H9 (cell line): ENCODE data around the gene AKNA. TPM values are rescaled to one million over a fixed set of nuclear protein-coding genes. Genes with fewer than 3 reads are reported as not detected.

ENCODE experiments used
- DNase-seq: peaks from one replicate; pipeline ENCODE4 v3.0.0-alpha.2; 2017
- H2AFZ ChIP-seq: one replicate; pipeline ENCODE4 v1.6.1; 2013; ENCODE audit warnings: mild to moderate bottlenecking, low read length, control low read depth, moderate library complexity
- H2AK5ac ChIP-seq: 2 replicates; pipeline ENCODE4 v1.6.1; 2013; ENCODE audit warnings: low read length, control low read depth, mixed read lengths; ENCODE audit not compliant: insufficient read length
- H2BK120ac ChIP-seq: one replicate; pipeline ENCODE4 v1.6.1; 2013; ENCODE audit warnings: low read depth, mild to moderate bottlenecking, low read length, control low read depth, inconsistent platforms; ENCODE audit not compliant: poor library complexity, severe bottlenecking
- H2BK12ac ChIP-seq: 2 replicates; pipeline ENCODE4 v1.6.1; 2013; ENCODE audit warnings: low read length, control low read depth, mixed read lengths, low read depth; ENCODE audit not compliant: insufficient read length
- H2BK15ac ChIP-seq: 2 replicates; pipeline ENCODE4 v1.6.1; 2013; ENCODE audit warnings: low read depth, low read length, control low read depth
- H2BK20ac ChIP-seq: one replicate; pipeline ENCODE4 v1.6.1; 2013; ENCODE audit warnings: low read depth, mild to moderate bottlenecking, low read length, control low read depth, inconsistent platforms; ENCODE audit not compliant: poor library complexity, severe bottlenecking
- H2BK5ac ChIP-seq: 2 replicates; pipeline ENCODE4 v1.6.1; 2013; ENCODE audit warnings: low read length, control low read depth, mixed read lengths; ENCODE audit not compliant: insufficient read length
- H3K14ac ChIP-seq: 2 replicates; pipeline ENCODE4 v1.6.1; 2013; ENCODE audit warnings: low read length, control low read depth; ENCODE audit not compliant: insufficient read depth
- H3K18ac ChIP-seq: 2 replicates; pipeline ENCODE4 v1.6.1; 2013; ENCODE audit warnings: low read depth, mild to moderate bottlenecking, mixed read lengths, low read length, control low read depth; ENCODE audit not compliant: insufficient read length
- H3K23ac ChIP-seq: 2 replicates; pipeline ENCODE4 v1.6.1; 2013; ENCODE audit warnings: low read length, control low read depth, mixed read lengths, low read depth; ENCODE audit not compliant: insufficient read length
- H3K23me2 ChIP-seq: 2 replicates; pipeline ENCODE4 v1.6.1; 2013; ENCODE audit warnings: low read depth, mild to moderate bottlenecking, mixed read lengths, low read length, control low read depth; ENCODE audit not compliant: insufficient read length, poor library complexity, severe bottlenecking
- H3K27ac ChIP-seq: 2 replicates; pipeline ENCODE4 v1.5.1; 2013; ENCODE audit warnings: low read length, control low read depth, mixed read lengths, low read depth; ENCODE audit not compliant: insufficient read length
- H3K27me3 ChIP-seq: 2 replicates; pipeline ENCODE4 v1.6.1; 2013; ENCODE audit warnings: low read length, control low read depth, inconsistent platforms; ENCODE audit not compliant: insufficient read depth
- H3K4ac ChIP-seq: 2 replicates; pipeline ENCODE4 v1.6.1; 2013; ENCODE audit warnings: low read depth, mild to moderate bottlenecking, control low read depth, inconsistent platforms, low read length, moderate library complexity
- H3K4me1 ChIP-seq: 2 replicates; pipeline ENCODE4 v1.6.1; 2013; ENCODE audit warnings: low read length, control low read depth, inconsistent platforms; ENCODE audit not compliant: insufficient read depth
- H3K4me2 ChIP-seq: 2 replicates; pipeline ENCODE4 v1.6.1; 2013; ENCODE audit warnings: low read length, control low read depth, mixed read lengths; ENCODE audit not compliant: insufficient read length, insufficient read depth
- H3K56ac ChIP-seq: 2 replicates; pipeline ENCODE4 v1.6.1; 2013; ENCODE audit warnings: low read depth, mild to moderate bottlenecking, mixed read lengths, low read length, control low read depth; ENCODE audit not compliant: insufficient read length
- H3K79me1 ChIP-seq: 2 replicates; pipeline ENCODE4 v1.6.1; 2013; ENCODE audit warnings: low read depth, mild to moderate bottlenecking, moderate library complexity, low read length, control low read depth, inconsistent platforms; ENCODE audit not compliant: insufficient read depth, poor library complexity, severe bottlenecking
- H3K79me2 ChIP-seq: 2 replicates; pipeline ENCODE4 v1.6.1; 2013; ENCODE audit warnings: low read length, control low read depth, inconsistent platforms; ENCODE audit not compliant: insufficient read depth
- H3K9ac ChIP-seq: 2 replicates; pipeline ENCODE4 v1.6.1; 2013; ENCODE audit warnings: low read length, control low read depth, mixed read lengths; ENCODE audit not compliant: insufficient read length; ENCODE audit errors: extremely low read depth
- H3K9me3 ChIP-seq: one replicate; pipeline ENCODE4 v1.6.1; 2013; ENCODE audit warnings: low read depth, low read length, inconsistent platforms; ENCODE audit not compliant: control insufficient read depth
- H3T11ph ChIP-seq: one replicate; pipeline ENCODE4 v1.6.1; 2013; ENCODE audit warnings: mild to moderate bottlenecking, low read length, control low read depth, inconsistent platforms
- H4K20me1 ChIP-seq: one replicate; pipeline ENCODE4 v1.6.1; 2013; ENCODE audit not compliant: control insufficient read depth, insufficient read length, insufficient read depth
- H4K5ac ChIP-seq: 2 replicates; pipeline ENCODE4 v1.6.1; 2013; ENCODE audit warnings: low read depth, mild to moderate bottlenecking, mixed read lengths, low read length, control low read depth; ENCODE audit not compliant: insufficient read length
- H4K8ac ChIP-seq: replicated peaks from 2 replicates; pipeline ENCODE4 v1.6.1; 2013; ENCODE audit warnings: low read length, control low read depth, mixed read lengths, low read depth; ENCODE audit not compliant: insufficient read length
- H4K91ac ChIP-seq: 2 replicates; pipeline ENCODE4 v1.6.1; 2013; ENCODE audit warnings: low read depth, mild to moderate bottlenecking, moderate library complexity, mixed read lengths, low read length, control low read depth; ENCODE audit not compliant: insufficient read length
- H3K27ac Mint-ChIP-seq, 3 experiments: 2 replicates in 2 of 3; 3 replicates in 1 of 3; pipeline ENCODE4 v1.8.0; 2020 to 2021; ENCODE audit warnings: mixed read lengths in 3 of 3, mild to moderate bottlenecking in 1 of 3, moderate library complexity in 1 of 3
- H3K27me3 Mint-ChIP-seq: 2 replicates; pipeline ENCODE4 v1.8.0; 2021; ENCODE audit warnings: low read depth, mild to moderate bottlenecking, moderate library complexity, mixed read lengths
- H3K36me3 Mint-ChIP-seq, 3 experiments: 2 replicates in 2 of 3; 3 replicates in 1 of 3; pipeline ENCODE4 v1.8.0; 2020 to 2021; ENCODE audit warnings: low read depth in 3 of 3, mixed read lengths in 3 of 3; ENCODE audit not compliant: insufficient read depth in 1 of 3
- H3K4me1 Mint-ChIP-seq, 2 experiments: 2 replicates each; pipeline ENCODE4 v1.8.0; 2020; ENCODE audit warnings: mixed read lengths in 2 of 2
- H3K4me3 Mint-ChIP-seq, 2 experiments: 2 replicates in 1 of 2; 3 replicates in 1 of 2; pipeline ENCODE4 v1.8.0; 2020 to 2021; ENCODE audit warnings: mild to moderate bottlenecking in 2 of 2, mixed read lengths in 2 of 2, moderate library complexity in 1 of 2
- H3K9me3 Mint-ChIP-seq, 2 experiments: 2 replicates in 1 of 2; 3 replicates in 1 of 2; pipeline ENCODE4 v1.8.0; 2020; ENCODE audit warnings: mild to moderate bottlenecking in 2 of 2, mixed read lengths in 2 of 2, moderate library complexity in 1 of 2
- CTCF ChIP-seq: fragments of 200-600 bp; sonication (generic); conservative IDR thresholded peaks from 3 replicates; pipeline ENCODE4 v1.8.0; 2021; ENCODE audit warnings: antibody characterized with exemption, mild to moderate bottlenecking
- WGBS: extraction: QIAGEN DNeasy Blood & Tissue Kit; methylation state at CpG from one replicate; pipeline ENCODE4 v1.1.7; 2013; ENCODE audit warnings: missing lambda C conversion rate, low lambda C conversion rate, mixed read lengths; ENCODE audit not compliant: insufficient read length; ENCODE audit errors: extremely low coverage; 5-methylcytosine and 5-hydroxymethylcytosine counted together
- total RNA-seq: library from RNA; stranded (reverse); gene quantifications from 2 replicates; pipeline ENCODE4 v1.2.1, GENCODE V29; 2021

AKNA gene
- total RNA-seq, 1 experiment from 2014 or later, result 19.7 TPM

- Mint-ChIP-seq H3K36me3 (peaks cover 0 to 12% (median 0%) of the 10 kb centered on the region in 3 experiments; a peak in 3 of 7 replicates), H3K9me3 (no peaks in the 10 kb centered on the region), H3K27me3 (no peaks in the 10 kb centered on the region), H3K4me3 (no peak overlapping the region), H3K4me1 (peaks cover 58 to 63% of the 10 kb centered on the region in 2 experiments), H3K27ac (peak overlapping the region in 1 of 3 experiments; percentile 27; a peak in 2 of 7 replicates)
- no peak overlapping the region for H4K8ac ChIP-seq
- H3K27me3 ChIP-seq, result no peaks in the 10 kb centered on the region
- no peak overlapping the region for H3T11ph ChIP-seq
- no peak overlapping the region for H2BK12ac ChIP-seq
- no peak overlapping the region for H2AK5ac ChIP-seq
- H3K14ac ChIP-seq, result no peak overlapping the region; the same call in 1 of the 2 replicates
- no peak overlapping the region for H3K56ac ChIP-seq
- H4K5ac ChIP-seq, result no peak overlapping the region
- no peaks in the 10 kb centered on the region for H3K79me1 ChIP-seq
- no peaks in the 10 kb centered on the region for H3K23me2 ChIP-seq
- no CpG with 5 or more reads among the region's 9 CpGs for WGBS
- H3K4me2 ChIP-seq, result no peak overlapping the region
- no peaks in the 10 kb centered on the region for H3K9me3 ChIP-seq
- H2BK20ac ChIP-seq, result no peak overlapping the region
- no peaks in the 10 kb centered on the region; the same call in 1 of the 2 replicates for H3K79me2 ChIP-seq
- H2BK5ac ChIP-seq, result no peak overlapping the region
- no peak overlapping the region for H3K23ac ChIP-seq
- no peaks in the 10 kb centered on the region for H4K20me1 ChIP-seq
- no peak overlapping the region for H3K4ac ChIP-seq
- no peak overlapping the region for H2BK15ac ChIP-seq
- H4K91ac ChIP-seq, result no peak overlapping the region
- H2AFZ ChIP-seq, result no peak overlapping the region
- no peak for DNase-seq
- H2BK120ac ChIP-seq, result no peak overlapping the region
- TF ChIP-seq CTCF, result no peak
- H3K27ac ChIP-seq, result no peak overlapping the region
- H3K9ac ChIP-seq, result no peak overlapping the region
- peaks cover 3% of the 10 kb centered on the region; the same call in 1 of the 2 replicates for H3K4me1 ChIP-seq
- no peak overlapping the region for H3K18ac ChIP-seq
These were observed 1.1 kb upstream of the AKNA start for GRCh38 chr9:114388764-114389375.
